GM23248 (cell line): ENCODE results near the gene FCER2. TPM values are rescaled to one million over a fixed set of nuclear protein-coding genes. Genes with fewer than 3 reads are reported as not detected.

Experiments used
- DNase-seq: peaks from one replicate; pipeline ENCODE4 v3.0.0-alpha.2; 2015
- H2AFZ ChIP-seq: fragments of 200-600 bp; sonication (generic); 2 replicates; pipeline ENCODE4 v1.6.1; 2016; ENCODE audit warnings: antibody characterized with exemption
- H3F3A ChIP-seq: fragments of 200-600 bp; sonication (generic); 2 replicates; pipeline ENCODE4 v1.6.1; 2016; ENCODE audit warnings: mild to moderate bottlenecking, antibody characterized with exemption, mixed run types; ENCODE audit not compliant: insufficient read depth
- H3K27ac ChIP-seq: fragments of 200-600 bp; sonication (generic); 2 replicates; pipeline ENCODE4 v1.5.1; 2016; ENCODE audit warnings: mild to moderate bottlenecking
- H3K27me3 ChIP-seq: fragments of 200-600 bp; sonication (generic); replicated peaks from 2 replicates; pipeline ENCODE4 v1.6.1; 2016; ENCODE audit warnings: mild to moderate bottlenecking; ENCODE audit not compliant: insufficient read depth
- H3K36me3 ChIP-seq: fragments of 200-600 bp; sonication (generic); 2 replicates; pipeline ENCODE4 v1.6.1; 2016; ENCODE audit warnings: low read depth, mild to moderate bottlenecking
- H3K4me1 ChIP-seq: fragments of 200-600 bp; sonication (generic); 2 replicates; pipeline ENCODE4 v1.6.1; 2016; ENCODE audit warnings: mild to moderate bottlenecking; ENCODE audit not compliant: insufficient read depth
- H3K4me2 ChIP-seq: fragments of 200-600 bp; sonication (generic); one replicate; pipeline ENCODE4 v1.6.1; 2016; ENCODE audit warnings: mild to moderate bottlenecking; ENCODE audit not compliant: unreplicated experiment
- H3K4me3 ChIP-seq: fragments of 200-600 bp; sonication (generic); 2 replicates; pipeline ENCODE4 v1.5.1; 2016; ENCODE audit warnings: mild to moderate bottlenecking
- H3K79me2 ChIP-seq: fragments of 200-600 bp; sonication (generic); 2 replicates; pipeline ENCODE4 v1.6.1; 2016; ENCODE audit warnings: mild to moderate bottlenecking; ENCODE audit not compliant: insufficient read depth
- H3K9ac ChIP-seq: fragments of 200-600 bp; sonication (generic); 2 replicates; pipeline ENCODE4 v1.6.1; 2016; ENCODE audit warnings: mild to moderate bottlenecking
- H3K9me2 ChIP-seq: fragments of 200-600 bp; sonication (generic); 2 replicates; pipeline ENCODE4 v1.6.1; 2016; ENCODE audit warnings: mixed run types, mild to moderate bottlenecking, moderate library complexity; ENCODE audit not compliant: insufficient read depth
- H3K9me3 ChIP-seq: fragments of 200-600 bp; sonication (generic); one replicate; pipeline ENCODE4 v1.6.1; 2017; ENCODE audit warnings: low read depth
- H4K20me1 ChIP-seq: fragments of 200-600 bp; sonication (generic); 2 replicates; pipeline ENCODE4 v1.6.0; 2016; ENCODE audit not compliant: insufficient read depth
- EZH2 ChIP-seq: fragments of 200-600 bp; sonication (generic); IDR thresholded peaks from 2 replicates; pipeline ENCODE4 v1.6.1; 2018; ENCODE audit warnings: antibody characterized with exemption, mild to moderate bottlenecking; ENCODE audit not compliant: insufficient read depth, poor library complexity, severe bottlenecking
- EZH2phosphoT487 ChIP-seq: fragments of 200-600 bp; sonication (generic); IDR thresholded peaks from 2 replicates; pipeline ENCODE4 v1.6.1; 2018; ENCODE audit warnings: antibody characterized with exemption, moderate library complexity, mild to moderate bottlenecking, low read depth; ENCODE audit not compliant: insufficient read depth
- WGBS, 2 experiments: methylation state at CpG; one replicate each; pipeline ENCODE4 v1.1.6; 2015 to 2017; ENCODE audit warnings: low lambda C conversion rate in 2 of 2, low coverage in 1 of 2; ENCODE audit errors: missing lambda C conversion rate in 2 of 2; 5-methylcytosine and 5-hydroxymethylcytosine counted together
- in situ Hi-C: fragments of 300-500 bp; cut with MboI; formaldehyde crosslinking; loops from 2 replicates; pipeline ENCODE4 v1.15.0; 2020
- polyA plus RNA-seq: library from polyadenylated mRNA; unstranded; fragments of >200 nt; fragmentation: Nextera tagmentation; extraction: Ambion mirVana; gene quantifications from 2 replicates; pipeline ENCODE4 v1.2.1, GENCODE V29; 2016
- total RNA-seq: library from RNA; depleted of rRNA; stranded (reverse); fragments of >200 nt; shearing (Covaris generic); gene quantifications from 2 replicates; pipeline ENCODE4 v1.2.3, GENCODE V29; 2014

FCER2 gene
- total and polyA plus RNA-seq, 2 experiments from 2014 or later: not detected

DNA sequence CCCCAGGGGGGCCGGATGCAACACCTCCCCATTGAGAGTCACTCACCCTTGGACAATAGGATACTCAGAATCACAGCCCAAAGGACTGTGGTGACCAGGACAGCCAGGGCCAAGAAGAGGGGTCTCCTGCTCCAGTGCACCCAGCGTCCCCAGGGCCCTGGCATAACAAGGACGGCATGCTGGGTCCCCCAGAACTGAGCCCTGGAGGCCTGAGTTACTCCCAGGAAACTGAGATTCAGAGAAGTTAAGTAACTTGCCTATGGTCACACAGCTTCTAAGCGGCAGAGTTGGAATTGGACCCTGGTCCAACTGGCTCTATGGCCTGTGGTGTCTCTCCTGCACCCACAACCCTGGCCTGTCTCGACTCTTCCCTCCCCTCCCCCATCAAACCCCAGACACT lies 29.7 kb upstream of the FCER2 start:
- Histone ChIP-seq H3K27me3 (peaks cover 67% of the 10 kb centered on the region), H4K20me1 (no peaks in the 10 kb centered on the region), H3K9ac (no peak overlapping the region), H2AFZ (no peak overlapping the region), H3K4me1 (no peaks in the 10 kb centered on the region), H3K4me3 (no peak overlapping the region), H3K27ac (no peak overlapping the region), H3K79me2 (no peaks in the 10 kb centered on the region), H3K9me2 (no peaks in the 10 kb centered on the region), H3K9me3 (no peaks in the 10 kb centered on the region), H3F3A (no peaks in the 10 kb centered on the region), H3K36me3 (no peaks in the 10 kb centered on the region), H3K4me2 (no peak overlapping the region)
- DNase-seq: no peak
- TF ChIP-seq EZH2 (no peak), EZH2phosphoT487 (no peak)
- in situ Hi-C loops: no loop called here
- 53 to 69% methylated on average over 5 of the region's 5 CpGs for WGBS, 2 experiments

DNA sequence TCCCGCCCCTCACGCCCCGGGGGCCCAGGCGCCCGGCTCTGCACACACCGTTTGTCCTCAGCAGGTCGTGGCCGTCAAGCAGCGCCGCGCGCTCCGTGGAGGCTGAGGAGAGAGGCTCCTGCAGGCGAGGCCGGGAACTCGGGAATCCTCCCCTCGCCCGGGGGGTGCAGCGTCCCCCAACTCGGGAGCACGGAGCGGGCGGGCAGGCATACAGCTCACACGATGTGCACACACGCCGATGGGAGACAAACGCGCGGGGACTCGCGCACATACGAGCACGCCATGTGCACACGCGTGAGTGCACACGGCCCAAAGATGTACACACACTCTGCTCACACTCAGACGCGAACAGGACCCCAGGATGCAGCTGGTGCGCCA lies 29.3 kb upstream of the FCER2 start:
- H3K27ac ChIP-seq: no peak overlapping the region
- TF ChIP-seq EZH2phosphoT487 (no peak), EZH2 (no peak)
- H3K27me3 ChIP-seq: peaks cover 70% of the 10 kb centered on the region
- 28 to 35% methylated on average over 32 to 39 of the region's 39 CpGs for WGBS, 2 experiments
- no peaks in the 10 kb centered on the region for H3K36me3 ChIP-seq
- no peaks in the 10 kb centered on the region for H3F3A ChIP-seq
- H2AFZ ChIP-seq: no peak overlapping the region
- no peaks in the 10 kb centered on the region for H3K79me2 ChIP-seq
- no peaks in the 10 kb centered on the region for H3K9me2 ChIP-seq
- no peak for DNase-seq
- H3K4me2 ChIP-seq: no peak overlapping the region
- no peak overlapping the region for H3K4me3 ChIP-seq
- no peak overlapping the region for H3K9ac ChIP-seq
- no peaks in the 10 kb centered on the region for H3K4me1 ChIP-seq
- in situ Hi-C loops: no loop called here
- no peaks in the 10 kb centered on the region for H3K9me3 ChIP-seq
- no peaks in the 10 kb centered on the region for H4K20me1 ChIP-seq

DNA sequence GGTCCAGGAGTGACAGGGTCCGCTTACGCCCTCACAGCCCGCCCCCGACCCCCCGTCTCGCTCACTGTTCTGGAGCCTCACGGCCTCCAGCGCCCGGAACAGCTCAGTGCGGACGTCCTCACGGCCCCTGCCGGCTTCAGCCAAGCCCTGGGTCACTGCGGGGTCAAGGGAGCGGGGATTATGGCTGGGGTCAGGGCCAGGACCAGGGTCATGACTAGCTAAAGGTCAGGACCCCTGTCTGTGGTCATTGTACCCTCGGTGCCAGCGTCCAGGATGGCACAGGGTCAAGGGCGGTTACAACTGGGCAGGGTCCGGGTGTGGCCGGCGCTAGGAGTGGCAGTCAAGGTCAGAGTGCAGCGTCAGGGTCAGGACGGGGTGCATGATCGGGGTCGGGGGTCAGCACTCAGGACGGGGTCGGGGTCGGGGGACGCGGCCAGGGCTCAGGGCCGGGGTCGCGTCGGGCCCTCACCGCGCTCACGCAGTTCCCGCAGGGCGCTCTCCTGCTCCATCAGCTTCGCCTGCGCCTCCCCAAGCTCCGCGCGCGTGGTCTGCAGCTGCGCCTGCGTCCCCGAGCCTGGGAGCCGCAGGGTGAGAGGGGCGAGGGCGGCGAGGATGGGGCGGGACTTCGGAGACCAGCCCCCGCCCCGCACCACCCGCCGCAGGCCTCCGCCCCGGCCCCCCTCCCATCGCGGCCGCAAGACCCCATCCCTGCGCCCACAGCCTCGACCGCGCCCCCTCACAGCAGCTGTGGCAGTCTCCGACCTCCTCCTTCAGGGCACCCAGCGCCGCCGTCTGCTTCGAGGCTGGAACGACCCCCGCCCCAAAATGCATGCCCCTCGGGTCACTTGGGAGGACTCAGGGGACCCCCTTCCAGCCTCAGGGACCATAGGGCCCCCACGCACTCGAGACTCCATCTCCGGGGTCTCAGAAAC lies 28.6 kb upstream of the FCER2 start:
- no peak overlapping the region for H3K9ac ChIP-seq
- no peak overlapping the region for H2AFZ ChIP-seq
- TF ChIP-seq EZH2: no peak
- TF ChIP-seq EZH2phosphoT487: no peak
- no peaks in the 10 kb centered on the region for H3K79me2 ChIP-seq
- 2 to 4% methylated on average over 15 to 66 of the region's 78 CpGs for WGBS, 2 experiments
- H3K9me3 ChIP-seq: no peaks in the 10 kb centered on the region
- no peaks in the 10 kb centered on the region for H3F3A ChIP-seq
- H3K9me2 ChIP-seq: no peaks in the 10 kb centered on the region
- no peak overlapping the region for H3K4me3 ChIP-seq
- H3K27ac ChIP-seq: no peak overlapping the region
- no peak for DNase-seq
- no peaks in the 10 kb centered on the region for H4K20me1 ChIP-seq
- no peaks in the 10 kb centered on the region for H3K36me3 ChIP-seq
- H3K27me3 ChIP-seq: peaks cover 64% of the 10 kb centered on the region
- H3K4me1 ChIP-seq: no peaks in the 10 kb centered on the region
- in situ Hi-C loops: no loop called here
- no peak overlapping the region for H3K4me2 ChIP-seq

DNA sequence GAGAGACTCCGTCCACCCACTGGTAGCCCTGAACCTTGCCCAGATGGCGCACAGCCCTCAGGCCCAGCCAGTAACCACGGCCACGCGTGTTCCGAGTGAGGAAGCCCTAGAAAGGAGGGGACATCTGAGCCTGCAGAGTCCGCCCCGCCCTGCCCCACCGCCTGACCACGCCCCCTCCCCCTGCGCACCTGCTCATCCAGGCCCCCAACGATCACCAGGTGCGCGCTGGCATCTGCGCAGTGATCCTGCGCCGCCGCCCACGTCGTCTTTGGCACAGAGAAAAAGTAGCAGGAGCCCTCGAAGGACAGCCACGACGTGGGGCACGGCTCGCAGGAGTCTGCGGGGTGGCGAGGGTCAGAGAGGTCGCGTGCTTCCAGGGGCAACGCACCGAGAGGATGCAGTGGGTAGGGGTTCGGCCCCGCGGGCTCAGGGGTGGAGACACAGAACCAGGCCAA lies 27.9 kb upstream of the FCER2 start:
- Histone ChIP-seq H2AFZ (no peak overlapping the region), H3K4me2 (no peak overlapping the region), H4K20me1 (no peaks in the 10 kb centered on the region), H3K36me3 (no peaks in the 10 kb centered on the region), H3K27ac (no peak overlapping the region), H3K9me2 (no peaks in the 10 kb centered on the region), H3K79me2 (no peaks in the 10 kb centered on the region), H3K9me3 (no peaks in the 10 kb centered on the region), H3F3A (no peaks in the 10 kb centered on the region), H3K4me3 (no peak overlapping the region), H3K4me1 (no peaks in the 10 kb centered on the region), H3K9ac (no peak overlapping the region), H3K27me3 (peaks cover 57% of the 10 kb centered on the region)
- DNase-seq: no peak
- TF ChIP-seq EZH2phosphoT487 (no peak), EZH2 (no peak)
- 3 to 4% methylated on average over 28 to 34 of the region's 34 CpGs for WGBS, 2 experiments
- in situ Hi-C loops: no loop called here
